Measurements from ENCODE around the gene GLYATL3.
"Not testable (repeated sequence)": the region's sequence is repeated elsewhere in the genome, so short reads cannot be mapped to it uniquely, and the experiment has no call there.

Gene GLYATL3

DNA sequence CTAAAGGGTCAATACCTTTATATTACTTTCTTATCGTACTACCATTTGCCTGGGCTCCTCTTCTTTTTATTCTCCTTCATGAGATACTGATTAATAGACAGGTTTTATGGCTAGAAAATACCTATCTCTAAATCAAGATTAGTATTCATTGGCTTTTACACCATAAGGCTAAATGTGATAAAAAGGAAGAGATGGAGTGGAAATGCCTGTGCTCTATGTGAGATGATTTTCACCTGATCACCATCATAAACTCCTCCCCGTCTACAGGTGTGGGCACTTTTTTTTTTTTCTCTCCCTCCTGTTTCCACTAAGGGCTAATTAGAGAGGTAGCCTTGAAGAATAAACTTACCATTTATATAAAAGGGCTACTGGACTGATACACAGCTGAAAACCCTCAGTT is at the start of gene GLYATL3:
Gene GLYATL3, plus strand, starts transcription at position 301 of the 400 bp plus-strand sequence. CDS start 12,068 bp downstream, outside the sequence.
- in situ Hi-C loops (cut with HindIII; ENCODE audit: low pct_ligation_motif_present, low pct_unique_long_range_greater_than_20kb, low sequenced_read_pairs): no loop called here
- DNase-seq: no peak

DNA sequence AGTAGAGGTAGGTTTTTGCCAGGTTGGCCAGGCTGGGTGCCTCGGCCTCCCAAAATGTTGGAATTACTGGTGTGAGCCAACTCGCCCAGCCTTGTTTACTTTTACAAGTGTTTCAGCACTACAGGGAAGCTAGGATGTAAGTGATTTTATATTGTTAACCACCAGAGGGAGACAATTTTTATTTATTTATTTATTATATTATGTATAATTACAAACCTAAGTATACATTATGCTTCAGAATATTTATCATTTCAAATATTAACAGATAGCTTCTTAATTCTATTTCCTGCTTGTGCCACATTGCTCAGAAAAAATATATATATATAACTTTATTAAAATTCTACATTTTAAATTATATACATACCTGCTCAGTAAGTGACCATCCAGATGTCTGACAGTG is 46.5 kb upstream of the GLYATL3 start:
- DNase-seq: peak; percentile 24
- in situ Hi-C loops (cut with HindIII; ENCODE audit: low pct_ligation_motif_present, low pct_unique_long_range_greater_than_20kb, low sequenced_read_pairs): no loop called here

- in situ Hi-C loops (cut with HindIII; ENCODE audit: low pct_ligation_motif_present, low pct_unique_long_range_greater_than_20kb, low sequenced_read_pairs): no loop called here
- DNase-seq: no peak
These were observed 44.7 kb upstream of the GLYATL3 start for GRCh38 chr6:49454787-49455709.

GRCh38 chr6:49457771-49458170 is 42.0 kb upstream of the GLYATL3 start:
- DNase-seq: peak; percentile 10
- in situ Hi-C loops (cut with HindIII; ENCODE audit: low pct_ligation_motif_present, low pct_unique_long_range_greater_than_20kb, low sequenced_read_pairs): no loop called here

GRCh38 chr6:49462071-49462470 is 37.7 kb upstream of the GLYATL3 start:
- DNase-seq: peak; percentile 6
- in situ Hi-C loops (cut with HindIII; ENCODE audit: low pct_ligation_motif_present, low pct_unique_long_range_greater_than_20kb, low sequenced_read_pairs): no loop called here

DNA sequence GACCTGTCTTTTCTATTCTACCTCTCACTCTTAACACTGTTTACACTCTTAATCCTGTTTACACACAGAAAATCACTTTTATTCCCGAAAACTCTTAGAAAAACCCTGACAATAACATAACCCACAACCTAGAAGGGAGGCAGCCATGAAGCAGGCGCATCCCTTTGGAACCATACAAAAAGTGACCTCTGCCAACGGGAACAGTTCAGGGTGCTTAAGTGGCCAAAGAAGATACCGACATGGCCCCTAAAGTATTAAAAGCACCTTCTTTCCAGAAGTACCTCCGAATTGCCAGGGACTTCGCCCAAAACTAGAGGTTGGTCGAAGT is 37.2 kb upstream of the GLYATL3 start:
- in situ Hi-C loops (cut with HindIII; ENCODE audit: low pct_ligation_motif_present, low pct_unique_long_range_greater_than_20kb, low sequenced_read_pairs): no loop called here
- DNase-seq: no peak

DNA sequence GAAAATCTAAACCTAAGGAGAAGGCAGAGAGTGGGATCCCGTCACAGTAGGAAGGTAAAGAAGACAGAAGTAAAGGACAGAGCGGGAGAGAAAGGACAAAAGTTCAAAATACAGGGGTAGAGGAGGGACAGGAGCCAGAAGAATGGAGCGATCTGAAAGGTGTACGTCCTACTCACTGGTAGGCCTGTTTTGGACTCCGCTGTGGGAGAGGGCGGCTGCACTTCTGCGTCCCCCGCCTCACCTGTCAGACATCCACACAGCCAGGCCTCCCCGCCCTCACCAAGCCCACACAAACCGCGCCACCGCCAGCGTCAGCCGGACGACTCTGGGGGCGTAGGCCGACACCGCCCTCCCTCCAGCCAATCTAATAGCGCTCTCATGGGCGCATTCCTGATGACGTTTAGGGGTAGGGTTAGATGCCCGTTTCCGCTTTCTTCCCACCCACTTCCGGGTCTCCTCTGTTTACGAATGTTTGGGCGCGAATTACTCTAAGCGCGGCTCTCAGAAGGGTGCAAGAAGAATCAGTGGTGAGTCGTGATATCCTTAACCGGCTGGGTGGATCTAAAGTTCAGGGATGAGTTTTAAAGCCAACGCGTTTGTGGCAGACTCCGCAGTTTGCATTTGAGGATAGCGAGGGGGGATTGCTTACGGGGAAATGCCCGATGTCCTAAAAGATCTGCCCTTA is 36.7 kb upstream of the GLYATL3 start, which contains the start of the genes CENPQ and MMUT:
Gene CENPQ, plus strand, starts transcription at position 444 of the 685 bp plus-strand sequence. CDS start 6,807 bp downstream, outside the sequence.
Gene MMUT, minus strand, starts transcription at position 327 of the 685 bp plus-strand sequence. CDS start 3,787 bp downstream, outside the sequence.
- DNase-seq: peak; percentile 94
- in situ Hi-C loops (cut with HindIII; ENCODE audit: low pct_ligation_motif_present, low pct_unique_long_range_greater_than_20kb, low sequenced_read_pairs): no loop called here

GRCh38 chr6:49463612-49463967 is 36.1 kb upstream of the GLYATL3 start:
- in situ Hi-C loops (cut with HindIII; ENCODE audit: low pct_ligation_motif_present, low pct_unique_long_range_greater_than_20kb, low sequenced_read_pairs): no loop called here
- DNase-seq: peak; percentile 4

- in situ Hi-C loops (cut with HindIII; ENCODE audit: low pct_ligation_motif_present, low pct_unique_long_range_greater_than_20kb, low sequenced_read_pairs): no loop called here
- DNase-seq: no peak
These were observed 35.0 kb upstream of the GLYATL3 start for GRCh38 chr6:49464691-49465090.

- DNase-seq: no peak
- in situ Hi-C loops (cut with HindIII; ENCODE audit: low pct_ligation_motif_present, low pct_unique_long_range_greater_than_20kb, low sequenced_read_pairs): no loop called here
These were observed 31.7 kb upstream of the GLYATL3 start for GRCh38 chr6:49468042-49468441.

DNA sequence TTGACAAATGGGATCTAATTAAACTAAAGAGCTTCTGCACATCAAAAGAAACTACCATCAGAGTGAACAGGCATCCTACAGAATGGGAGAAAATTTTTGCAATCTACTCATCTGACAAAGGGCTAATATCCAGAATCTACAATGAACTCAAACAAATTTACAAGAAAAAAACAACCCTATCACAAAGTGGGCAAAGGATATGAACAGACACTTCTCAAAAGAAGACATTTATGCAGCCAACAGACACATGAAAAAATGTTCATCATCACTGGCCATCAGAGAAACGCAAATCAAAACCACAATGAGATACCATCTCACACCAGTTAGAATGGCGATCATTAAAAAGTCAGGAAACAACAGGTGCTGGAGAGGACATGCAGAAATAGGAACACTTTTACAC is 23.2 kb upstream of the GLYATL3 start:
- DNase-seq; in situ Hi-C loops (cut with HindIII; ENCODE audit: low pct_ligation_motif_present, low pct_unique_long_range_greater_than_20kb, low sequenced_read_pairs): not testable (repeated sequence)

DNA sequence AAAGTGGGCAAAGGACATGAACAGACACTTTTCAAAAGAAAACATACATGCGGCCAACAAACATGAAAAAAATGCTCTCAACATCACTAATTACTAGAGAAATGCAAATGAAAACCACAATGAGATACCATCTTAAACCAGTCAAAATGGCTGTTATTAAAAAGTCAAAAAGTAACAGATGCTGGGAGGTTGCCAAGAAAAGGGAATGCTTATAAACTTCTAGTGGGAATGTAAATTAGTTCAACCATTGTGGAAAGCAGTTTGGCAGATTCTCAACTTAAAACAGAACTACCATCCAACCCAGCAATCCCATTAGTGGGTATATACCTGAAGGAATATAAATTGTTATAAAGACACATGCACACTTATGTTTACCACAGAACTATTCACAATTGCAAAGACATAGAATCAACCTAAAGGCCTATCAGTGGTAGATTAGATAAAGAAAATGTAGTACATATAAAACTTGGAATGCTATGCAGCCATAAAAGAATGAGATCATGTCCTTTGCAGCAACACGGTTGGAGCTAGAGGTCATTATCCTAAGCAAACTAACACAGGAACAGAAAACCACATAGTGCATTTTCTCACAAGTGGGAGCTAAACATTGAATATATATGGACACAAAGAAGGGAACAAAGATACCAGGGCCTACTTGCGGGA is 20.3 kb upstream of the GLYATL3 start:
- DNase-seq: no peak
- in situ Hi-C loops (cut with HindIII; ENCODE audit: low pct_ligation_motif_present, low pct_unique_long_range_greater_than_20kb, low sequenced_read_pairs): no loop called here

DNA sequence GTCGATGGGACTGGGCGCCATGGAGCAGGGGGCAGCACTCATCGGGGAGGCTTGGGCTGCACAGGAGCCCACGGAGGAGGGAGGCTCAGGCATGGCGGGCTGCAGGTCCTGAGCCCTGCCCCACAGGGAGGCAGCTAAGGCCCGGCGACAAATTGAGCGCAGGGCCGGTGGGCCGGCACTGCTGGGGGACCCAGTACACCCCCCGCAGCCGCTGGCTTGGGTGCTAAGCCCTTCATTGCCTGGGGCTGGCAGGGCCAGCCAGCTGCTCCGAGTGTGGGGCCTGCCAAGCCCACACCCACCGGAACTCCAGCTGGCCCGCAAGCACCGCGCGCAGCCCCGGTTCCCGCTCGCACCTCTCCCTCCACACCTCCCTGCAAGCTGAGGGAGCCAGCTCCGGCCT is 17.9 kb upstream of the GLYATL3 start:
- in situ Hi-C loops (cut with HindIII; ENCODE audit: low pct_ligation_motif_present, low pct_unique_long_range_greater_than_20kb, low sequenced_read_pairs); DNase-seq: not testable (repeated sequence)

- DNase-seq; in situ Hi-C loops (cut with HindIII; ENCODE audit: low pct_ligation_motif_present, low pct_unique_long_range_greater_than_20kb, low sequenced_read_pairs): not testable (repeated sequence)
These were observed 16.3 kb upstream of the GLYATL3 start for GRCh38 chr6:49483380-49483779.

- in situ Hi-C loops (cut with HindIII; ENCODE audit: low pct_ligation_motif_present, low pct_unique_long_range_greater_than_20kb, low sequenced_read_pairs): no loop called here
- no peak for DNase-seq
These were observed 9.1 kb upstream of the GLYATL3 start for GRCh38 chr6:49490633-49491032.

- in situ Hi-C loops (cut with HindIII; ENCODE audit: low pct_ligation_motif_present, low pct_unique_long_range_greater_than_20kb, low sequenced_read_pairs): no loop called here
- no peak for DNase-seq
These were observed 2.4 kb upstream of the GLYATL3 start for GRCh38 chr6:49497304-49497703.

DNA sequence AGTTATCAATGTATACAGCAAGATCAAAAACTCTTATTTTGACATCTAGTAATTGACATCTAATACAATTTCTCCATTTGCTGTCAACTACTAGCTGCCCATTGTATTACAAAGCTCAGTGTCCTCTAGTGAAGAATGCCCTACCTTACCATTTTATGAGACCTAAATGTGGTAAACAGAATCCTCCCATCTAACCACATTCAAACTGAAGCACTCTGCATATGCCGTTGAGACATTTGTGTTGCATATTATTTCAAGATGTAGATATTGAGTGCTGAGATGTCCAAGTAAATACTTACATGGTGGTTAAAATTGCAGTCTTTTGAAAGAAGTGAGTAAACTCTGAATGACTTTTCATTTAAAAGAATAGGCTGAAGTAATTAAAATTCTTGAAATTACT is 597 bp upstream of the GLYATL3 start:
- in situ Hi-C loops (cut with HindIII; ENCODE audit: low pct_ligation_motif_present, low pct_unique_long_range_greater_than_20kb, low sequenced_read_pairs): no loop called here
- DNase-seq: no peak

DNA sequence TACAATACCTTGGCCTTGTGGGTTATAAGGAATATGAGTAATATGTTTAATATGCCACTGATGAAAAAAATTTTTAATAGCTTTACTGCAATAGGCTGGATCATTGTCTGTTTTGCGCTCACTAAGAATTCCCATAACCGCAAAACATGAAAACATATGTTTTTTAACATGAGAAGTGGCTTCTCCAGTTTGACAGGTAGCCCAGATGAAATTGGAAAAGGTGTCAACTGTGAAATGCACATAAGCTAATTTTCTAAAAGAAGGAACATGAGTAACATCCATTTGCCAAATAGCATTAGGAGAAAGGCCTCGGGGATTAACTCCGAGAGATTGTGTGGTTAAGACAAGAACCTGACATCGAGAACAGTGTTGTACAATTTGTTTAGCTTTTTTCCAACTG is 4.9 kb downstream of the GLYATL3 start:
- no peak for DNase-seq
- in situ Hi-C loops (cut with HindIII; ENCODE audit: low pct_ligation_motif_present, low pct_unique_long_range_greater_than_20kb, low sequenced_read_pairs): no loop called here

- no peak for DNase-seq
- in situ Hi-C loops (cut with HindIII; ENCODE audit: low pct_ligation_motif_present, low pct_unique_long_range_greater_than_20kb, low sequenced_read_pairs): no loop called here
These were observed 6.9 kb downstream of the GLYATL3 start for GRCh38 chr6:49506569-49507111.

Measured in ACHN (cell line).